HepG2 (cell line): ENCODE results near the gene SLTM.

Experiments
- EZH2 ChIP-seq: conservative IDR thresholded peaks from 2 replicates; pipeline ENCODE4 v1.6.1; 2012; ENCODE audit warnings: mild to moderate bottlenecking, low read depth, low read length, moderate library complexity
- NRL ChIP-seq: sonication (generic); formaldehyde crosslinking; IDR thresholded peaks from 2 replicates; pipeline ENCODE4 v1.5.0; 2020; ENCODE audit warnings: missing genetic modification reagents, mild to moderate bottlenecking, moderate library complexity, borderline replicate concordance
- SP1 ChIP-seq, 2 experiments: fragments of 450-650 bp in 1 of 2; sonication (generic) in 1 of 2; formaldehyde crosslinking in 1 of 2; IDR thresholded peaks; 2 replicates each; pipeline versions ENCODE4 v1.4.0 to v1.6.1; 2016 to 2020; ENCODE audit warnings: missing genetic modification reagents in 1 of 2
- TF ChIP-seq, protein P1 (sequence below): sonication (generic); formaldehyde crosslinking; IDR thresholded peaks from 2 replicates; pipeline ENCODE4 v1.4.0; 2020; ENCODE audit warnings: mild to moderate bottlenecking, low read depth, missing genetic modification reagents
- TF ChIP-seq, protein P2 (sequence below): sonication (generic); formaldehyde crosslinking; IDR thresholded peaks from 2 replicates; pipeline ENCODE4 v1.5.0; 2020; ENCODE audit warnings: missing genetic modification reagents, mild to moderate bottlenecking, borderline replicate concordance

DNA sequence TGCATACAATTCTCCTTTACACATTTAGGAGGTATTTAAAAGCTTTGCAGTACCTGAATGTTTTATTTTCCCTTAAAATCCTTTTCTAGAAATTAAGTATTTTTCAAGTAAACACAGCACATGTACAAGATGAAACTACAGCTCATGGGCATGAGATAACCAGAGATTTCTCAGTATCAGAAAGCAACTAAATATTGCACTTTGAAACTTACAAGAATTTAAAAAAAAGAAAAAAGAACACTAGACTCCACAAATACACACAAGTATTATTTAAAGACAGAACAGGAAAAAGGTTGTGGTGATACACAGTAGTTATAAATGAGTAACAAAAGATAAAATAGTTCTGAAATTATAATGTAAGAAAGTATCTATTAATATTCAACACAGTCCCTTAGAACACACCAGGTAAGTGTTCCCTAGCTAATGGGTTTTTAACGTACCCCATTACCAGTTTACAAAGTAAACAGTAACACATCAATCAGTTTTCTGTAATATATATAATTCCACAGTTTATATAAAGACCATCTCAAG lies 35.3 kb downstream of the SLTM start:
- TF ChIP-seq, protein P1, sequence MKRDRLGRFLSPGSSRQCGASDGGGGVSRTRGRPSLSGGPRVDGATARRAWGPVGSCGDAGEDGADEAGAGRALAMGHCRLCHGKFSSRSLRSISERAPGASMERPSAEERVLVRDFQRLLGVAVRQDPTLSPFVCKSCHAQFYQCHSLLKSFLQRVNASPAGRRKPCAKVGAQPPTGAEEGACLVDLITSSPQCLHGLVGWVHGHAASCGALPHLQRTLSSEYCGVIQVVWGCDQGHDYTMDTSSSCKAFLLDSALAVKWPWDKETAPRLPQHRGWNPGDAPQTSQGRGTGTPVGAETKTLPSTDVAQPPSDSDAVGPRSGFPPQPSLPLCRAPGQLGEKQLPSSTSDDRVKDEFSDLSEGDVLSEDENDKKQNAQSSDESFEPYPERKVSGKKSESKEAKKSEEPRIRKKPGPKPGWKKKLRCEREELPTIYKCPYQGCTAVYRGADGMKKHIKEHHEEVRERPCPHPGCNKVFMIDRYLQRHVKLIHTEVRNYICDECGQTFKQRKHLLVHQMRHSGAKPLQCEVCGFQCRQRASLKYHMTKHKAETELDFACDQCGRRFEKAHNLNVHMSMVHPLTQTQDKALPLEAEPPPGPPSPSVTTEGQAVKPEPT, result no peak
- TF ChIP-seq SP1 (IDR thresholded peaks at IDR 0.05) (no peak), SP1 (CRISPR knock-in tag; IDR thresholded peaks at IDR 0.05) (no peak), NRL (CRISPR knock-in tag) (no peak), EZH2 (no peak)
- TF ChIP-seq, protein P2, sequence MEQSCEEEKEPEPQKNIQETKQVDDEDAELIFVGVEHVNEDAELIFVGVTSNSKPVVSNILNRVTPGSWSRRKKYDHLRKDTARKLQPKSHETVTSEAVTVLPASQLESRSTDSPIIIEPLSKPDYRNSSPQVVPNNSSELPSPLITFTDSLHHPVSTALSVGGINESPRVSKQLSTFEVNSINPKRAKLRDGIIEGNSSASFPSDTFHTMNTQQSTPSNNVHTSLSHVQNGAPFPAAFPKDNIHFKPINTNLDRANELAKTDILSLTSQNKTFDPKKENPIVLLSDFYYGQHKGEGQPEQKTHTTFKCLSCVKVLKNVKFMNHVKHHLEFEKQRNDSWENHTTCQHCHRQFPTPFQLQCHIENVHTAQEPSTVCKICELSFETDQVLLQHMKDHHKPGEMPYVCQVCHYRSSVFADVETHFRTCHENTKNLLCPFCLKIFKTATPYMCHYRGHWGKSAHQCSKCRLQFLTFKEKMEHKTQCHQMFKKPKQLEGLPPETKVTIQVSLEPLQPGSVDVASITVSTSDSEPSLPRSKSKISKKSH, result no peak
